DMS79 treated with DMSO at 0.1 percent for 48 hours (cell line): Measurements from ENCODE around the gene AVP.
A peak's percentile ranks its signal among the peaks of the same experiment; 100 is the strongest.
"Not testable (repeated sequence)": the region's sequence is repeated elsewhere in the genome, so short reads cannot be mapped to it uniquely, and the experiment has no call there.

Source experiments
- DNase-seq: peaks from one replicate; lab custom pipeline; 2025; lab: John Stamatoyannopoulos, UW

AVP gene

GRCh38 chr20:3084283-3084985, at the start of gene AVP:
TSS of gene AVP (minus strand) at chr20:3084724. CDS start at chr20:3084674, 50 bp downstream.
- DNase-seq = no peak

GRCh38 chr20:3134151-3134550, 49.6 kb upstream of the AVP start:
- DNase-seq = no peak

GRCh38 chr20:3133155-3133554, 48.6 kb upstream of the AVP start:
- DNase-seq = no peak

GRCh38 chr20:3130051-3130600, 45.6 kb upstream of the AVP start:
- DNase-seq = no peak

GRCh38 chr20:3129094-3129493, 44.6 kb upstream of the AVP start:
- no peak for DNase-seq

GRCh38 chr20:3128275-3128984, 43.9 kb upstream of the AVP start:
- DNase-seq = no peak

GRCh38 chr20:3126527-3126859, 42.0 kb upstream of the AVP start:
- DNase-seq = no peak

GRCh38 chr20:3125776-3126526, 41.4 kb upstream of the AVP start:
- not testable (repeated sequence) for DNase-seq

GRCh38 chr20:3124773-3125560, 40.4 kb upstream of the AVP start:
- not testable (repeated sequence) for DNase-seq

GRCh38 chr20:3124163-3124562, 39.6 kb upstream of the AVP start:
- not testable (repeated sequence) for DNase-seq

- DNase-seq = no peak
Observed at GRCh38 chr20:3123542-3123941, 39.0 kb upstream of the AVP start.

- DNase-seq = no peak
Observed at GRCh38 chr20:3121955-3122610, 37.6 kb upstream of the AVP start.

- no peak for DNase-seq
Observed at GRCh38 chr20:3121271-3121911, 36.9 kb upstream of the AVP start.

GRCh38 chr20:3119044-3119443, 34.5 kb upstream of the AVP start:
- DNase-seq = no peak

- DNase-seq = not testable (repeated sequence)
Observed at GRCh38 chr20:3117839-3118379, 33.4 kb upstream of the AVP start.

- DNase-seq = no peak
Observed at GRCh38 chr20:3116341-3116740, 31.8 kb upstream of the AVP start.

GRCh38 chr20:3115190-3116107, 30.9 kb upstream of the AVP start:
- peak; percentile 18 for DNase-seq

GRCh38 chr20:3111995-3112394, 27.5 kb upstream of the AVP start:
- no peak for DNase-seq

- DNase-seq = no peak
Observed at GRCh38 chr20:3111507-3111906, 27.0 kb upstream of the AVP start.
